ENCODE measurements around the gene C16orf82.

- TF ChIP-seq POLR2A (IDR thresholded peaks at IDR 0.05; ENCODE audit: low read depth, low read length): no peak
- no peak for TF ChIP-seq POLR2AphosphoS5 (IDR thresholded peaks at IDR 0.05; ENCODE audit: low read depth, low read length)
Measured at GRCh38 chr16:27113341-27113841, 46.7 kb downstream of the C16orf82 start.
